HCT116 (cell line): ENCODE data around the gene COG1. TPM values are rescaled to one million over a fixed set of nuclear protein-coding genes. Genes with fewer than 3 reads are reported as not detected.

Source experiments
- ATAC-seq: fragments of 200-7000 bp; cut with Tn5 transposase; 2 replicates; pipeline ENCODE4 v1.9.1; 2020; ENCODE audit warnings: mild to moderate bottlenecking, moderate library complexity
- BruUV-seq: library from RNA; stranded (reverse); fragments of 400-500 nt; replicated peaks from 2 replicates; lab custom pipeline; 2021; lab: Mats Ljungman, UMichigan
- CTCF ChIA-PET: fragments of 300-600 bp; sonication (Branson Sonifier 250); formaldehyde crosslinking; loops from one replicate; lab custom pipeline; 2021; ENCODE audit warnings: antibody characterized with exemption; lab: Charles Lee
- POLR2A ChIA-PET: fragments of 300-600, 350-600 bp; sonication (Branson Sonifier 250); formaldehyde crosslinking; loops from one replicate; lab custom pipeline; 2021; ENCODE audit warnings: antibody characterized with exemption; lab: Charles Lee
- RAD21 ChIA-PET, 2 experiments: fragments of 300-600 bp; sonication (Branson Sonifier 250); formaldehyde crosslinking; loops; one replicate each; lab custom pipeline; 2023; ENCODE audit warnings: low total read pairs in 2 of 2; ENCODE audit not compliant: uncharacterized antibody in 2 of 2, unreplicated experiment in 2 of 2, low non-redundant PET in 1 of 2; lab: Charles Lee
- DNase-seq: peaks from one replicate; pipeline ENCODE4 v3.0.0-alpha.2; 2010; ENCODE audit warnings: low read depth, low spot score
- H2AFZ ChIP-seq: fragments of 200-600 bp; shearing (Covaris generic), sonication (generic); 2 replicates; pipeline ENCODE4 v1.6.1; 2017; ENCODE audit warnings: low read depth, mixed run types, mixed read lengths, antibody characterized with exemption, low read length; ENCODE audit not compliant: poor library complexity, severe bottlenecking
- H3K27ac ChIP-seq: 2 replicates; pipeline ENCODE4 v1.5.1; 2012; ENCODE audit warnings: low read depth, low read length
- H3K27me3 ChIP-seq: fragments of 200-600 bp; sonication (generic); 2 replicates; pipeline ENCODE4 v1.6.1; 2016; ENCODE audit warnings: mixed run types, low read length, mixed read lengths; ENCODE audit not compliant: insufficient read depth
- H3K36me3 ChIP-seq, 2 experiments: fragments of 200-500 bp in 1 of 2; fragments of 200-600 bp in 1 of 2; sonication (Bioruptor generic) in 1 of 2; sonication (generic) in 1 of 2; 2 replicates each; pipeline versions ENCODE4 v1.5.1 to v1.6.1; 2014 to 2016; ENCODE audit warnings: low read length in 2 of 2, inconsistent platforms in 1 of 2, mixed read lengths in 1 of 2, mixed run types in 1 of 2; ENCODE audit not compliant: insufficient read depth in 2 of 2, control insufficient read depth in 1 of 2
- H3K4me1 ChIP-seq, 2 experiments: fragments of 200-600 bp in 1 of 2; sonication (generic) in 1 of 2; 2 replicates each; pipeline versions ENCODE4 v1.5.1 to v1.6.1; 2012 to 2017; ENCODE audit warnings: low read length in 2 of 2, inconsistent platforms in 1 of 2, mild to moderate bottlenecking in 1 of 2, mixed read lengths in 1 of 2, mixed run types in 1 of 2, moderate library complexity in 1 of 2; ENCODE audit not compliant: insufficient read depth in 2 of 2, control insufficient read depth in 1 of 2
- H3K4me2 ChIP-seq: fragments of 200-600 bp; sonication (generic); 2 replicates; pipeline ENCODE4 v1.6.1; 2017; ENCODE audit warnings: mixed run types, low read length, mixed read lengths
- H3K4me3 ChIP-seq, 2 experiments: fragments of 200-600 bp in 1 of 2; sonication (generic) in 1 of 2; replicated peaks in 1 of 2; 2 replicates each; pipeline ENCODE4 v1.5.1; 2011 to 2016; ENCODE audit warnings: low read length in 2 of 2, control low read depth in 1 of 2, low read depth in 1 of 2, mild to moderate bottlenecking in 1 of 2, mixed read lengths in 1 of 2, mixed run types in 1 of 2
- H3K79me2 ChIP-seq: fragments of 200-600 bp; sonication (generic); 2 replicates; pipeline ENCODE4 v1.6.1; 2017; ENCODE audit warnings: mild to moderate bottlenecking, mixed run types, low read length, moderate library complexity, mixed read lengths; ENCODE audit not compliant: insufficient read depth
- H3K9ac ChIP-seq: fragments of 200-600 bp; sonication (generic); 2 replicates; pipeline ENCODE4 v1.6.1; 2016; ENCODE audit warnings: low read length, mixed read lengths
- H3K9me2 ChIP-seq: fragments of 200-600 bp; sonication (generic), shearing (Covaris generic); 2 replicates; pipeline ENCODE4 v1.6.1; 2017; ENCODE audit warnings: mixed run types, mild to moderate bottlenecking, moderate library complexity; ENCODE audit not compliant: insufficient read depth
- H3K9me3 ChIP-seq, 2 experiments: fragments of 200-500 bp in 1 of 2; fragments of 200-600 bp in 1 of 2; sonication (Bioruptor generic) in 1 of 2; sonication (generic) in 1 of 2; 2 replicates each; pipeline ENCODE4 v1.6.1; 2014 to 2017; ENCODE audit warnings: low read length in 2 of 2, mixed read lengths in 2 of 2, inconsistent platforms in 1 of 2, low read depth in 1 of 2, mild to moderate bottlenecking in 1 of 2, mixed run types in 1 of 2, moderate library complexity in 1 of 2; ENCODE audit not compliant: control insufficient read depth in 1 of 2, insufficient read depth in 1 of 2
- H4K20me1 ChIP-seq: fragments of 200-600 bp; sonication (generic), shearing (Covaris generic); 2 replicates; pipeline ENCODE4 v1.6.1; 2017; ENCODE audit warnings: mixed run types, mild to moderate bottlenecking, moderate library complexity; ENCODE audit not compliant: insufficient read depth
- CTCF ChIP-seq, 3 experiments: fragments of 200-600 bp in 1 of 3; sonication (generic) in 1 of 3; IDR thresholded peaks in 2 of 3; conservative IDR thresholded peaks in 1 of 3; 2 replicates each; pipeline ENCODE4 v1.5.1; 2012 to 2017; ENCODE audit warnings: low read depth in 2 of 3, low read length in 2 of 3, antibody characterized with exemption in 1 of 3, borderline replicate concordance in 1 of 3, control low read depth in 1 of 3, mild to moderate bottlenecking in 1 of 3, mixed read lengths in 1 of 3, mixed run types in 1 of 3, moderate library complexity in 1 of 3; ENCODE audit not compliant: insufficient read depth in 1 of 3
- RAD21 ChIP-seq: IDR thresholded peaks from 2 replicates; pipeline ENCODE4 v1.6.1; 2012; ENCODE audit warnings: low read depth, mild to moderate bottlenecking
- TCF7L2 ChIP-seq: IDR thresholded peaks from 2 replicates; pipeline ENCODE4 v1.7.0; 2011; ENCODE audit warnings: borderline replicate concordance, inconsistent platforms; ENCODE audit not compliant: insufficient read depth, insufficient read length; ENCODE audit errors: extremely low read depth
- ZNF274 ChIP-seq: fragments of 200-500 bp; sonication (Bioruptor generic); IDR thresholded peaks from 2 replicates; pipeline ENCODE4 v1.6.1; 2014; ENCODE audit warnings: mild to moderate bottlenecking, low read depth, low read length, inconsistent platforms
- intact Hi-C: fragments of 100-400 bp; cut with micrococcal nuclease; formaldehyde crosslinking; loops from 2 replicates; pipeline ENCODE4 v1.10.0; 2022
- total RNA-seq: library from RNA; stranded (reverse); gene quantifications from one replicate; pipeline ENCODE4 v1.2.1, GENCODE V29; 2021; ENCODE audit not compliant: unreplicated experiment

COG1 gene
- total RNA-seq, 1 experiment from 2014 or later, result 44.6 TPM

- DNase-seq, result peak; percentile 48
- H2AFZ ChIP-seq, result peak overlapping the region; percentile 16
Measured at GRCh38 chr17:73255671-73256181, 62.9 kb downstream of the COG1 start.

More at GRCh38 chr17:73255671-73256181, 62.9 kb downstream of the COG1 start:
- Histone ChIP-seq H3K9me3 (no peaks in the 10 kb centered on the region), H3K27ac (no peak overlapping the region), H3K4me3 (no peak overlapping the region), H4K20me1 (no peaks in the 10 kb centered on the region), H3K4me2 (no peak overlapping the region)
- ChIA-PET RAD21 (interaction anchor here (0.6 to 3.3 kb wide), 10 partner anchors 59 to 699 kb away, joined by 3 to 43 read pairs (median 4); no protein-coding TSS in a partner anchor), CTCF (interaction anchor here (0.6 to 8.1 kb wide), 15 partner anchors 10 to 699 kb away, joined by 3 to 180 read pairs (median 5); no protein-coding TSS in a partner anchor)
- intact Hi-C loops, result loop anchor here (1.0 to 10.0 kb wide), 5 partner anchors 115 to 919 kb away; no protein-coding TSS in a partner anchor
- TF ChIP-seq RAD21, result peak; percentile 100
- TF ChIP-seq CTCF (IDR thresholded peaks at IDR 0.05 in 2 of 3, conservative IDR thresholded peaks at IDR 0.05 in 1 of 3; ENCODE audit: borderline replicate concordance in 1 of 3, insufficient read depth in 1 of 3, low read depth in 2 of 3, low read length in 2 of 3), result peak; percentile 97 to 100 (median 98)
- TF ChIP-seq ZNF274, result no peak
- TF ChIP-seq TCF7L2, result peak; percentile 49
- TF ChIP-seq, all 23 proteins: peak for 3
- H3K79me2 ChIP-seq, result no peaks in the 10 kb centered on the region
- no peaks in the 10 kb centered on the region for H3K9me2 ChIP-seq
- ATAC-seq, result peak; percentile 92
- BruUV-seq, result no TSS peak
- no peaks in the 10 kb centered on the region for H3K36me3 ChIP-seq
- H3K4me1 ChIP-seq, result no peaks in the 10 kb centered on the region
- H3K9ac ChIP-seq, result no peak overlapping the region
- H3K27me3 ChIP-seq, result no peaks in the 10 kb centered on the region
- POLR2A ChIA-PET, result interaction anchor here (1.1 kb wide), 1 partner anchor 104 kb away, joined by 3 read pairs; no protein-coding TSS in a partner anchor
